OCI-LY7 (cell line): ENCODE measurements around the gene VSIG4. TPM values are rescaled to one million over a fixed set of nuclear protein-coding genes. Genes with fewer than 3 reads are reported as not detected.
A peak's percentile ranks its signal among the peaks of the same experiment; 100 is the strongest.

Experiments used
- BruUV-seq: library from RNA; stranded (reverse); fragments of 400-500 nt; replicated peaks from 2 replicates; lab custom pipeline; 2021; lab: Mats Ljungman, UMichigan
- CTCF ChIA-PET: fragments of 300-600 bp; sonication (Branson Sonifier 250); formaldehyde crosslinking; loops from one replicate; lab custom pipeline; 2022; ENCODE audit warnings: antibody characterized with exemption; ENCODE audit not compliant: unreplicated experiment; lab: Charles Lee
- POLR2A ChIA-PET: fragments of 300-600 bp; sonication (Branson Sonifier 250); formaldehyde crosslinking; loops from one replicate; lab custom pipeline; 2022; ENCODE audit warnings: antibody characterized with exemption; lab: Charles Lee
- DNase-seq: peaks from one replicate; pipeline ENCODE4 v3.0.0-alpha.2; 2015; ENCODE audit warnings: low spot score
- H2AFZ ChIP-seq: fragments of 200-600 bp; sonication (generic), shearing (Covaris generic); 2 replicates; pipeline ENCODE4 v1.6.1; 2014; ENCODE audit warnings: mild to moderate bottlenecking, antibody characterized with exemption, low read length, moderate library complexity
- H3K27ac ChIP-seq: fragments of 200-600 bp; sonication (generic); 2 replicates; pipeline ENCODE4 v1.5.1; 2014; ENCODE audit warnings: mixed run types, low read depth, mild to moderate bottlenecking, moderate library complexity, low read length, inconsistent platforms; ENCODE audit not compliant: poor library complexity, severe bottlenecking
- H3K36me3 ChIP-seq: fragments of 200-600 bp; sonication (generic); 2 replicates; pipeline ENCODE4 v1.6.1; 2014; ENCODE audit warnings: mild to moderate bottlenecking, antibody characterized with exemption, low read length, moderate library complexity, mixed read lengths; ENCODE audit not compliant: insufficient read depth
- H3K4me1 ChIP-seq: fragments of 200-600 bp; sonication (generic); 2 replicates; pipeline ENCODE4 v1.5.1; 2014; ENCODE audit warnings: mild to moderate bottlenecking, low read length; ENCODE audit not compliant: insufficient read depth, poor library complexity, severe bottlenecking
- H3K4me2 ChIP-seq: fragments of 200-600 bp; sonication (generic); 2 replicates; pipeline ENCODE4 v1.6.1; 2014; ENCODE audit warnings: mild to moderate bottlenecking, low read length
- H3K4me3 ChIP-seq: fragments of 200-600 bp; sonication (generic); 2 replicates; pipeline ENCODE4 v1.5.1; 2014; ENCODE audit warnings: mild to moderate bottlenecking, low read depth, low read length; ENCODE audit not compliant: poor library complexity, severe bottlenecking
- H3K79me2 ChIP-seq: fragments of 200-600 bp; sonication (generic); 2 replicates; pipeline ENCODE4 v1.6.1; 2016; ENCODE audit warnings: low read depth, mild to moderate bottlenecking, low read length, moderate library complexity, mixed read lengths; ENCODE audit not compliant: insufficient read depth
- H3K9me2 ChIP-seq: fragments of 200-600 bp; sonication (generic); 2 replicates; pipeline ENCODE4 v1.6.1; 2016; ENCODE audit warnings: mild to moderate bottlenecking, low read length, mixed read lengths; ENCODE audit not compliant: insufficient read depth
- H3K9me3 ChIP-seq: fragments of 200-600 bp; sonication (generic); 2 replicates; pipeline ENCODE4 v1.6.1; 2014; ENCODE audit warnings: mild to moderate bottlenecking, mixed run types, low read length, mixed read lengths
- H4K20me1 ChIP-seq: fragments of 200-600 bp; sonication (generic); 2 replicates; pipeline ENCODE4 v1.6.1; 2014; ENCODE audit warnings: mild to moderate bottlenecking, antibody characterized with exemption, low read length, moderate library complexity, mixed read lengths; ENCODE audit not compliant: insufficient read depth
- CTCF ChIP-seq: fragments of 200-600 bp; sonication (generic); conservative IDR thresholded peaks from 2 replicates; pipeline ENCODE4 v1.5.1; 2014; ENCODE audit warnings: mild to moderate bottlenecking, antibody characterized with exemption, low read length, moderate library complexity, mixed read lengths
- EZH2phosphoT487 ChIP-seq: fragments of 200-600 bp; sonication (generic); IDR thresholded peaks from 2 replicates; pipeline ENCODE4 v1.6.1; 2018; ENCODE audit warnings: low read depth, borderline replicate concordance, mild to moderate bottlenecking, mixed run types, antibody characterized with exemption, low read length, moderate library complexity, mixed read lengths
- intact Hi-C: fragments of 100-400 bp; cut with micrococcal nuclease; formaldehyde crosslinking; loops from one replicate; pipeline ENCODE4 v1.10.0; 2022; ENCODE audit not compliant: unreplicated experiment
- total RNA-seq, 2 experiments: library from RNA; depleted of rRNA in 1 of 2; stranded (reverse); fragments of >200 nt in 1 of 2; shearing (Covaris generic) in 1 of 2; gene quantifications; 2 replicates each; pipeline ENCODE4 v1.2.3, GENCODE V29; 2014 to 2022

Gene VSIG4
- total RNA-seq, 2 experiments from 2014 or later: not detected

- POLR2A ChIA-PET: interaction anchor here (0.8 to 1.8 kb wide), 11 partner anchors 8 to 349 kb away, joined by 3 to 8 read pairs (median 5); no protein-coding TSS in a partner anchor
- TF ChIP-seq CTCF (no peak), EZH2phosphoT487 (no peak)
Measured at GRCh38 chrX:66046612-66047235, 6.8 kb upstream of the VSIG4 start.

GRCh38 chrX:66045894-66046293 lies 6.0 kb upstream of the VSIG4 start:
- intact Hi-C loops: loop anchor here (5.0 kb wide), 1 partner anchor 34 kb away; no protein-coding TSS in a partner anchor
- no TSS peak for BruUV-seq
- Histone ChIP-seq H3K4me2 (peak overlapping the region; percentile 55), H3K27ac (peak overlapping the region; percentile 50), H3K4me1 (peaks cover 34% of the 10 kb centered on the region), H4K20me1 (no peaks in the 10 kb centered on the region), H3K79me2 (no peaks in the 10 kb centered on the region), H3K4me3 (no peak overlapping the region), H3K9me2 (no peaks in the 10 kb centered on the region), H3K36me3 (no peaks in the 10 kb centered on the region), H3K9me3 (no peaks in the 10 kb centered on the region), H2AFZ (no peak overlapping the region; the same call in 1 of the 2 replicates)
- ChIA-PET POLR2A (interaction anchor here (1.0 to 1.8 kb wide), 8 partner anchors 8 to 47 kb away, joined by 3 to 8 read pairs (median 4); no protein-coding TSS in a partner anchor), CTCF (no interaction called here)
- TF ChIP-seq CTCF (no peak), EZH2phosphoT487 (no peak)
- DNase-seq: no peak

More at GRCh38 chrX:66046612-66047235, 6.8 kb upstream of the VSIG4 start:
- no TSS peak for BruUV-seq
- CTCF ChIA-PET: no interaction called here
- Histone ChIP-seq H4K20me1 (no peaks in the 10 kb centered on the region), H3K27ac (peak overlapping the region; percentile 50), H3K4me1 (peaks cover 34% of the 10 kb centered on the region), H2AFZ (peak overlapping the region; percentile 50; the same call in 1 of the 2 replicates), H3K9me2 (no peaks in the 10 kb centered on the region), H3K4me3 (peak overlapping the region; percentile 17), H3K4me2 (peak overlapping the region; percentile 55), H3K36me3 (no peaks in the 10 kb centered on the region), H3K9me3 (no peaks in the 10 kb centered on the region), H3K79me2 (no peaks in the 10 kb centered on the region)
- peak; percentile 74 for DNase-seq
- intact Hi-C loops: loop anchor here (5.0 kb wide), 1 partner anchor 34 kb away; no protein-coding TSS in a partner anchor

GRCh38 chrX:66043584-66043983 lies 3.7 kb upstream of the VSIG4 start:
- H3K4me1 ChIP-seq: peaks cover 29% of the 10 kb centered on the region
- H4K20me1 ChIP-seq: no peaks in the 10 kb centered on the region
- no peak for DNase-seq
- CTCF ChIA-PET: no interaction called here
- H3K4me3 ChIP-seq: no peak overlapping the region
- H3K27ac ChIP-seq: no peak overlapping the region
- H3K79me2 ChIP-seq: no peaks in the 10 kb centered on the region
- intact Hi-C loops: no loop called here
- no peak overlapping the region for H3K4me2 ChIP-seq
- no peak for TF ChIP-seq EZH2phosphoT487
- TF ChIP-seq CTCF: no peak
- BruUV-seq: no TSS peak
- POLR2A ChIA-PET: no interaction called here
- H3K9me3 ChIP-seq: no peaks in the 10 kb centered on the region
- H3K36me3 ChIP-seq: no peaks in the 10 kb centered on the region
- no peaks in the 10 kb centered on the region for H3K9me2 ChIP-seq
- H2AFZ ChIP-seq: no peak overlapping the region
